ENCODE data around the gene CALML4. TPM values are rescaled to one million over a fixed set of nuclear protein-coding genes. Genes with fewer than 3 reads are reported as not detected.
A peak's percentile ranks its signal among the peaks of the same experiment; 100 is the strongest.

Gene CALML4
- total and polyA plus RNA-seq, 2 experiments from 2014 or later = 13.4 to 16.2 TPM

- TF ChIP-seq CTCF (conservative IDR thresholded peaks at IDR 0.05; ENCODE audit: low read depth in 2 of 2) = no peak
- TF ChIP-seq EZH2phosphoT487 (IDR thresholded peaks at IDR 0.05; ENCODE audit: unreplicated experiment) = no peak
- no peak for TF ChIP-seq ZNF114 (CRISPR knock-in tag; IDR thresholded peaks at IDR 0.05)
- no peak for TF ChIP-seq EZH2 (IDR thresholded peaks at IDR 0.05; ENCODE audit: low read depth, unreplicated experiment)
- peak; percentile 64; the same call in 1 of the 2 replicates for TF ChIP-seq POLR2AphosphoS5 (IDR thresholded peaks at IDR 0.05; ENCODE audit: low read depth)
- TF ChIP-seq ETS1 (IDR thresholded peaks at IDR 0.05) = no peak
- no peak for TF ChIP-seq ZNF462 (CRISPR knock-in tag; IDR thresholded peaks at IDR 0.05)
- no peak for TF ChIP-seq REST (IDR thresholded peaks at IDR 0.05; ENCODE audit: unreplicated experiment)
- H3K79me2 ChIP-seq (replicated peaks; ENCODE audit: insufficient read depth) = peaks cover 44% of the 10 kb centered on the region
- Mint-ChIP-seq H3K27me3 (ENCODE audit: insufficient read depth, low read depth, poor library complexity) (peaks cover 18% of the 10 kb centered on the region), H3K9me3 (peaks cover 3% of the 10 kb centered on the region; the same call in 1 of the 3 replicates), H3K27ac (peak within 1 kb of the TSS; percentile 91), H3K4me1 (peaks cover 42% of the 10 kb centered on the region), H3K36me3 (ENCODE audit: low read depth) (peaks cover 11% of the 10 kb centered on the region; the same call in 2 of the 3 replicates), H3K4me3 (peak within 1 kb of the TSS; percentile 98)
- peak within 1 kb of the TSS; percentile 87 for H3K27ac ChIP-seq (ENCODE audit: low read depth)
- H3K4me2 ChIP-seq = peak within 1 kb of the TSS; percentile 100
- ATAC-seq = peak; percentile 83
- peaks cover 17% of the 10 kb centered on the region; the same call in 1 of the 2 replicates for H3K4me1 ChIP-seq (ENCODE audit: insufficient read depth)
- peaks cover 13% of the 10 kb centered on the region for H3F3A ChIP-seq (replicated peaks; ENCODE audit: low read depth)
- DNase-seq (ENCODE audit: low spot score) = peak; percentile 89
- peaks cover 34% of the 10 kb centered on the region for H4K20me1 ChIP-seq (replicated peaks; ENCODE audit: insufficient read depth)
- H3K27me3 ChIP-seq (ENCODE audit: insufficient read depth) = no peaks in the 10 kb centered on the region
- H3K36me3 ChIP-seq (ENCODE audit: insufficient read depth) = no peaks in the 10 kb centered on the region
- no peaks in the 10 kb centered on the region for H3K9me2 ChIP-seq (ENCODE audit: insufficient read depth)
- H3K4me3 ChIP-seq = peak within 1 kb of the TSS; percentile 94
- H2AFZ ChIP-seq = peak within 1 kb of the TSS; percentile 99
Measured at GRCh38 chr15:68229386-68230156, 24.4 kb upstream of the CALML4 start, which contains the start of gene CLN6. Gene CLN6, minus strand, starts transcription at chr15:68229728. Its CDS starts 144 bp downstream, at chr15:68229584.
